Immature natural killer cell (primary cell): ENCODE measurements around the gene PPIL6. TPM values are rescaled to one million over a fixed set of nuclear protein-coding genes. Genes with fewer than 3 reads are reported as not detected.

Experiments used
- DNase-seq, 3 donors: peaks; one replicate each; pipeline ENCODE4 v3.0.0; 2022; ENCODE audit warnings: mixed read lengths in 1 of 3
- H3K27ac Mint-ChIP-seq, 6 donors: one replicate each; pipeline ENCODE4 v1.8.0; 2020; ENCODE audit warnings: mixed read lengths in 6 of 6, mild to moderate bottlenecking in 5 of 6, inconsistent platforms in 4 of 6, moderate library complexity in 3 of 6
- H3K27me3 Mint-ChIP-seq, 3 donors: one replicate each; pipeline ENCODE4 v1.8.0; 2020 to 2021; ENCODE audit warnings: low read depth in 3 of 3, mild to moderate bottlenecking in 3 of 3, mixed read lengths in 3 of 3, moderate library complexity in 3 of 3, inconsistent platforms in 1 of 3
- H3K36me3 Mint-ChIP-seq, 3 donors: one replicate each; pipeline ENCODE4 v1.8.0; 2020; ENCODE audit warnings: mixed read lengths in 3 of 3, inconsistent platforms in 2 of 3, mild to moderate bottlenecking in 2 of 3
- H3K4me1 Mint-ChIP-seq, 2 donors: one replicate each; pipeline ENCODE4 v1.8.0; 2020; ENCODE audit warnings: inconsistent platforms in 2 of 2, mild to moderate bottlenecking in 2 of 2, mixed read lengths in 2 of 2, moderate library complexity in 1 of 2
- H3K4me3 Mint-ChIP-seq, 5 donors: one replicate each; pipeline ENCODE4 v1.8.0; 2020; ENCODE audit warnings: mild to moderate bottlenecking in 5 of 5, mixed read lengths in 5 of 5, inconsistent platforms in 3 of 5, moderate library complexity in 3 of 5
- H3K9me3 Mint-ChIP-seq, 6 donors: one replicate each; pipeline ENCODE4 v1.8.0; 2020; ENCODE audit warnings: mild to moderate bottlenecking in 6 of 6, mixed read lengths in 6 of 6, inconsistent platforms in 4 of 6, moderate library complexity in 3 of 6
- polyA plus RNA-seq, 3 donors: library from polyadenylated mRNA; unstranded; fragments of 300-500 nt; fragmentation: Illumina TruSeq; gene quantifications; one replicate each; pipeline ENCODE4 v1.2.3, GENCODE V29; 2021

PPIL6 gene
- polyA plus RNA-seq, result 1 to 10 TPM in 1 of 3 donors, under 1 TPM in 2; 0.15 to 1.0 (median 0.44) TPM

- Mint-ChIP-seq H3K9me3 (no peaks in the 10 kb centered on the region), H3K27ac (peak within 1 kb of the TSS; percentile 84 to 96 (median 92)), H3K4me3 (peak within 1 kb of the TSS; percentile 88 to 93 (median 91)), H3K4me1 (peaks cover 20 to 33% of the 10 kb centered on the region in 2 donors), H3K27me3 (peaks cover 5 to 11% (median 10%) of the 10 kb centered on the region in 3 donors), H3K36me3 (peaks cover 2 to 5% (median 3%) of the 10 kb centered on the region in 3 donors)
- peak; percentile 82 to 86 (median 85) for DNase-seq
Measured at GRCh38 chr6:109440331-109441068, at the start of gene PPIL6, which contains the start of gene SMPD2. Gene PPIL6, minus strand, starts transcription at chr6:109440628. Its CDS starts 38 bp downstream, at chr6:109440590. Gene SMPD2, plus strand, starts transcription at chr6:109440724. Its CDS starts 398 bp downstream, at chr6:109441122.

GRCh38 chr6:109488001-109488400 lies 47.6 kb upstream of the PPIL6 start:
- Mint-ChIP-seq H3K4me3 (no peak overlapping the region), H3K27ac (no peak overlapping the region), H3K27me3 (peaks cover 3 to 7% (median 3%) of the 10 kb centered on the region in 3 donors), H3K9me3 (no peaks in the 10 kb centered on the region), H3K36me3 (no peaks in the 10 kb centered on the region), H3K4me1 (peaks cover 21 to 28% of the 10 kb centered on the region in 2 donors)
- no peak for DNase-seq

- H3K27ac Mint-ChIP-seq, result no peak overlapping the region
- H3K4me1 Mint-ChIP-seq, result peaks cover 25 to 35% of the 10 kb centered on the region in 2 donors
- H3K4me3 Mint-ChIP-seq, result no peak overlapping the region
- H3K36me3 Mint-ChIP-seq, result peaks cover 8 to 10% (median 9%) of the 10 kb centered on the region in 3 donors
- H3K27me3 Mint-ChIP-seq, result peaks cover 6 to 11% (median 7%) of the 10 kb centered on the region in 3 donors
- no peaks in the 10 kb centered on the region for H3K9me3 Mint-ChIP-seq
- DNase-seq, result no peak
Measured at GRCh38 chr6:109486068-109486467, 45.6 kb upstream of the PPIL6 start.

GRCh38 chr6:109485266-109485935 lies 45.0 kb upstream of the PPIL6 start:
- Mint-ChIP-seq H3K4me3 (peak overlapping the region in 1 of 5 donors; percentile 33), H3K27ac (no peak overlapping the region), H3K36me3 (peaks cover 12 to 16% (median 13%) of the 10 kb centered on the region in 3 donors), H3K27me3 (peaks cover 7 to 11% (median 8%) of the 10 kb centered on the region in 3 donors), H3K4me1 (peaks cover 26 to 35% of the 10 kb centered on the region in 2 donors), H3K9me3 (no peaks in the 10 kb centered on the region)
- DNase-seq, result no peak

GRCh38 chr6:109484122-109484521 lies 43.7 kb upstream of the PPIL6 start:
- Mint-ChIP-seq H3K27ac (peak overlapping the region; percentile 56 to 96 (median 84)), H3K9me3 (no peaks in the 10 kb centered on the region), H3K4me1 (peaks cover 34 to 43% of the 10 kb centered on the region in 2 donors), H3K36me3 (peaks cover 18 to 21% (median 21%) of the 10 kb centered on the region in 3 donors), H3K4me3 (peak overlapping the region; percentile 73 to 92 (median 88)), H3K27me3 (peaks cover 7 to 11% (median 8%) of the 10 kb centered on the region in 3 donors)
- no peak for DNase-seq

- H3K4me1 Mint-ChIP-seq, result peaks cover 38 to 47% of the 10 kb centered on the region in 2 donors
- peaks cover 7 to 11% (median 8%) of the 10 kb centered on the region in 3 donors for H3K27me3 Mint-ChIP-seq
- peak overlapping the region; percentile 73 to 92 (median 88) for H3K4me3 Mint-ChIP-seq
- H3K27ac Mint-ChIP-seq, result peak overlapping the region; percentile 56 to 96 (median 84)
- H3K9me3 Mint-ChIP-seq, result no peaks in the 10 kb centered on the region
- no peak for DNase-seq
- peaks cover 22 to 25% (median 23%) of the 10 kb centered on the region in 3 donors for H3K36me3 Mint-ChIP-seq
Measured at GRCh38 chr6:109483735-109484057, 43.3 kb upstream of the PPIL6 start.

GRCh38 chr6:109482905-109483734 lies 42.7 kb upstream of the PPIL6 start, which contains the start of gene ZBTB24:
Gene ZBTB24, minus strand, starts transcription at chr6:109483219. Its CDS starts 1,193 bp downstream, at chr6:109482026.
- Mint-ChIP-seq H3K27me3 (peaks cover 7 to 11% (median 8%) of the 10 kb centered on the region in 3 donors), H3K36me3 (peaks cover 23 to 27% (median 23%) of the 10 kb centered on the region in 3 donors), H3K4me3 (peak within 1 kb of the TSS; percentile 91 to 98 (median 92)), H3K27ac (peak within 1 kb of the TSS; percentile 80 to 96 (median 86)), H3K4me1 (peaks cover 44 to 53% of the 10 kb centered on the region in 2 donors), H3K9me3 (no peaks in the 10 kb centered on the region)
- peak; percentile 89 to 92 (median 91) for DNase-seq

- Mint-ChIP-seq H3K4me3 (peak overlapping the region; percentile 54 to 97 (median 92)), H3K36me3 (peaks cover 25 to 33% (median 29%) of the 10 kb centered on the region in 3 donors), H3K27ac (peak overlapping the region in 3 of 6 donors; percentile 9 to 80 (median 73)), H3K4me1 (peaks cover 59 to 74% of the 10 kb centered on the region in 2 donors), H3K9me3 (no peaks in the 10 kb centered on the region), H3K27me3 (peaks cover 7 to 11% (median 8%) of the 10 kb centered on the region in 3 donors)
- no peak for DNase-seq
Measured at GRCh38 chr6:109480993-109481480, 40.6 kb upstream of the PPIL6 start.

GRCh38 chr6:109478841-109479624 lies 38.6 kb upstream of the PPIL6 start:
- H3K4me1 Mint-ChIP-seq, result peaks cover 65 to 84% of the 10 kb centered on the region in 2 donors
- peaks cover 5 to 8% (median 7%) of the 10 kb centered on the region in 3 donors for H3K27me3 Mint-ChIP-seq
- H3K36me3 Mint-ChIP-seq, result peaks cover 40 to 47% (median 41%) of the 10 kb centered on the region in 3 donors
- H3K4me3 Mint-ChIP-seq, result peak overlapping the region; percentile 38 to 74 (median 70)
- H3K27ac Mint-ChIP-seq, result peak overlapping the region in 4 of 6 donors; percentile 27 to 70 (median 40)
- no peaks in the 10 kb centered on the region for H3K9me3 Mint-ChIP-seq
- DNase-seq, result no peak

GRCh38 chr6:109478222-109478805 lies 37.9 kb upstream of the PPIL6 start:
- peak overlapping the region in 1 of 6 donors; percentile 28 for H3K27ac Mint-ChIP-seq
- peaks cover 63 to 83% of the 10 kb centered on the region in 2 donors for H3K4me1 Mint-ChIP-seq
- no peaks in the 10 kb centered on the region for H3K9me3 Mint-ChIP-seq
- no peak for DNase-seq
- peaks cover 4 to 5% (median 5%) of the 10 kb centered on the region in 3 donors for H3K27me3 Mint-ChIP-seq
- H3K36me3 Mint-ChIP-seq, result peaks cover 44 to 53% (median 44%) of the 10 kb centered on the region in 3 donors
- H3K4me3 Mint-ChIP-seq, result peak overlapping the region; percentile 38 to 74 (median 70)

- H3K36me3 Mint-ChIP-seq, result peaks cover 48 to 58% (median 49%) of the 10 kb centered on the region in 3 donors
Measured at GRCh38 chr6:109477725-109478124, 37.3 kb upstream of the PPIL6 start.

GRCh38 chr6:109477184-109477583 lies 36.8 kb upstream of the PPIL6 start:
- Mint-ChIP-seq H3K27ac (no peak overlapping the region), H3K9me3 (no peaks in the 10 kb centered on the region), H3K27me3 (peaks cover 0 to 2% (median 1%) of the 10 kb centered on the region in 3 donors), H3K4me1 (peaks cover 69 to 88% of the 10 kb centered on the region in 2 donors), H3K36me3 (peaks cover 52 to 63% (median 54%) of the 10 kb centered on the region in 3 donors), H3K4me3 (peak overlapping the region in 2 of 5 donors; percentile 24 to 46)
- no peak for DNase-seq

More at GRCh38 chr6:109477725-109478124, 37.3 kb upstream of the PPIL6 start:
- peak overlapping the region in 2 of 6 donors; percentile 43 to 49 for H3K27ac Mint-ChIP-seq
- peak overlapping the region in 4 of 5 donors; percentile 24 to 46 (median 38) for H3K4me3 Mint-ChIP-seq
- peaks cover 4 to 5% (median 5%) of the 10 kb centered on the region in 3 donors for H3K27me3 Mint-ChIP-seq
- no peak for DNase-seq
- H3K4me1 Mint-ChIP-seq, result peaks cover 67 to 88% of the 10 kb centered on the region in 2 donors
- H3K9me3 Mint-ChIP-seq, result no peaks in the 10 kb centered on the region
